SK-N-SH (cell line): ENCODE data around the gene IL13. TPM values are rescaled to one million over a fixed set of nuclear protein-coding genes. Genes with fewer than 3 reads are reported as not detected.

Experiments
- CTCF ChIA-PET: fragments of 300-600, 350-600 bp; formaldehyde crosslinking; extraction: SDS; loops from one replicate; lab custom pipeline; 2021; lab: Yijun Ruan, JAX
- POLR2A ChIA-PET: fragments of 350-600 bp; sonication (Branson Sonifier 250); formaldehyde crosslinking; extraction: SDS; loops from one replicate; lab custom pipeline; 2020; ENCODE audit warnings: antibody characterized with exemption, inconsistent platforms; lab: Yijun Ruan, JAX
- DNase-seq: peaks from one replicate; pipeline ENCODE4 v3.0.0; 2012
- H2AFZ ChIP-seq: fragments of 200-600 bp; sonication (generic); 2 replicates; pipeline ENCODE4 v1.8.1; 2016; ENCODE audit warnings: antibody characterized with exemption, mild to moderate bottlenecking, low read depth
- H3F3A ChIP-seq: fragments of 200-600 bp; sonication (generic); replicated peaks from 2 replicates; pipeline ENCODE3; 2016; ENCODE audit warnings: antibody characterized with exemption, mild to moderate bottlenecking; ENCODE audit not compliant: insufficient read depth
- H3K27ac ChIP-seq, 2 experiments: fragments of 200-500 bp in 1 of 2; fragments of 200-600 bp in 1 of 2; sonication (Bioruptor generic) in 1 of 2; sonication (generic), shearing (Covaris generic) in 1 of 2; 2 replicates each; pipeline versions ENCODE4 v1.5.1 to v1.6.1; 2014 to 2016; ENCODE audit warnings: low read depth in 2 of 2, inconsistent platforms in 1 of 2, low read length in 1 of 2, mild to moderate bottlenecking in 1 of 2, mixed read lengths in 1 of 2
- H3K27me3 ChIP-seq: fragments of 200-600 bp; sonication (generic), shearing (Covaris generic); 2 replicates; pipeline ENCODE4 v1.6.1; 2016; ENCODE audit warnings: mixed run types; ENCODE audit not compliant: insufficient read depth
- H3K36me3 ChIP-seq, 2 experiments: fragments of 200-500 bp in 1 of 2; fragments of 200-600 bp in 1 of 2; sonication (Bioruptor generic) in 1 of 2; sonication (generic) in 1 of 2; replicated peaks in 1 of 2; 2 replicates each; pipeline versions ENCODE3 to v1.5.1; 2014 to 2016; ENCODE audit warnings: low read length in 1 of 2, mild to moderate bottlenecking in 1 of 2; ENCODE audit not compliant: insufficient read depth in 2 of 2, control insufficient read depth in 1 of 2
- H3K4me1 ChIP-seq, 2 experiments: fragments of 200-500 bp in 1 of 2; fragments of 200-600 bp in 1 of 2; sonication (Bioruptor generic) in 1 of 2; sonication (generic), shearing (Covaris generic) in 1 of 2; 2 replicates each; pipeline versions ENCODE4 v1.5.1 to v1.6.1; 2014 to 2016; ENCODE audit warnings: low read depth in 1 of 2, low read length in 1 of 2, mixed run types in 1 of 2; ENCODE audit not compliant: insufficient read depth in 2 of 2, control insufficient read depth in 1 of 2
- H3K4me2 ChIP-seq: fragments of 200-600 bp; sonication (generic), shearing (Covaris generic); 2 replicates; pipeline ENCODE4 v1.6.1; 2017; ENCODE audit warnings: mixed run types
- H3K4me3 ChIP-seq, 2 experiments: fragments of 200-500 bp in 1 of 2; fragments of 200-600 bp in 1 of 2; sonication (Bioruptor generic) in 1 of 2; sonication (generic), shearing (Covaris generic) in 1 of 2; 2 replicates each; pipeline versions ENCODE4 v1.5.1 to v1.8.1; 2014 to 2016; ENCODE audit warnings: low read depth in 2 of 2, inconsistent platforms in 1 of 2, low read length in 1 of 2, mild to moderate bottlenecking in 1 of 2, mixed read lengths in 1 of 2, moderate library complexity in 1 of 2
- H3K79me2 ChIP-seq: fragments of 200-600 bp; sonication (generic); 2 replicates; pipeline ENCODE4 v1.8.1; 2017; ENCODE audit warnings: mild to moderate bottlenecking; ENCODE audit not compliant: insufficient read depth
- H3K9ac ChIP-seq: fragments of 200-600 bp; sonication (generic); 2 replicates; pipeline ENCODE4 v1.6.1; 2017; ENCODE audit warnings: mixed run types
- H3K9me2 ChIP-seq: fragments of 200-600 bp; sonication (generic); 2 replicates; pipeline ENCODE4 v1.6.1; 2017; ENCODE audit warnings: mixed run types
- H3K9me3 ChIP-seq: fragments of 200-600 bp; sonication (generic); 2 replicates; pipeline ENCODE4 v1.6.1; 2017; ENCODE audit warnings: mixed run types, mild to moderate bottlenecking, moderate library complexity
- H4K20me1 ChIP-seq: fragments of 200-600 bp; sonication (generic); 2 replicates; pipeline ENCODE4 v1.6.1; 2017; ENCODE audit warnings: mild to moderate bottlenecking, mixed run types; ENCODE audit not compliant: insufficient read depth
- CHD2 ChIP-seq: fragments of 150-350 bp; IDR thresholded peaks from 2 replicates; pipeline ENCODE4 v1.6.1; 2018; ENCODE audit warnings: low read length; ENCODE audit not compliant: partially characterized antibody
- EP300 ChIP-seq, 2 experiments: IDR thresholded peaks; 2 replicates each; pipeline versions ENCODE4 v1.4.0 to v1.6.1; 2012; ENCODE audit warnings: borderline replicate concordance in 1 of 2, low read depth in 1 of 2, low read length in 1 of 2
- EZH2phosphoT487 ChIP-seq: fragments of 200-600 bp; sonication (generic); IDR thresholded peaks from 2 replicates; pipeline ENCODE4 v1.6.1; 2017; ENCODE audit warnings: low read depth, mixed run types, mild to moderate bottlenecking, antibody characterized with exemption, moderate library complexity, borderline replicate concordance
- FOSL2 ChIP-seq: IDR thresholded peaks from 2 replicates; pipeline ENCODE4 v1.4.0; 2012; ENCODE audit warnings: low read depth, mild to moderate bottlenecking, moderate library complexity, borderline replicate concordance
- GABPA ChIP-seq: IDR thresholded peaks from 2 replicates; pipeline ENCODE4 v1.4.0; 2012; ENCODE audit warnings: low read depth, mild to moderate bottlenecking
- IRF3 ChIP-seq: fragments of 150-350 bp; IDR thresholded peaks from 2 replicates; pipeline ENCODE4 v1.6.1; 2016; ENCODE audit warnings: mild to moderate bottlenecking, low read depth, low read length
- JUND ChIP-seq: IDR thresholded peaks from 2 replicates; pipeline ENCODE4 v1.4.0; 2012
- MEF2A ChIP-seq: IDR thresholded peaks from 2 replicates; pipeline ENCODE4 v1.4.0; 2012; ENCODE audit warnings: low read depth, borderline replicate concordance
- MXI1 ChIP-seq: IDR thresholded peaks from 2 replicates; pipeline ENCODE4 v1.6.1; 2012; ENCODE audit warnings: mild to moderate bottlenecking, low read depth, low read length, improper control_type of control experiment
- NRF1 ChIP-seq: IDR thresholded peaks from 2 replicates; pipeline ENCODE4 v1.6.1; 2012; ENCODE audit warnings: low read depth, mild to moderate bottlenecking, low read length
- POLR2AphosphoS5 ChIP-seq: IDR thresholded peaks from 2 replicates; pipeline ENCODE4 v1.6.1; 2012; ENCODE audit warnings: low read depth, low read length
- RFX5 ChIP-seq: IDR thresholded peaks from 2 replicates; pipeline ENCODE4 v1.6.1; 2012; ENCODE audit warnings: mild to moderate bottlenecking, improper control_type of control experiment, low read length
- SIN3A ChIP-seq: IDR thresholded peaks from 2 replicates; pipeline ENCODE4 v1.6.1; 2012; ENCODE audit warnings: low read depth, mild to moderate bottlenecking, low read length, moderate library complexity, borderline replicate concordance
- SMC3 ChIP-seq: IDR thresholded peaks from 2 replicates; pipeline ENCODE4 v1.6.1; 2012; ENCODE audit warnings: low read depth, low read length, improper control_type of control experiment
- TCF12 ChIP-seq: IDR thresholded peaks from 2 replicates; pipeline ENCODE4 v1.4.0; 2012
- TEAD4 ChIP-seq: IDR thresholded peaks from 2 replicates; pipeline ENCODE4 v1.4.0; 2012; ENCODE audit warnings: mild to moderate bottlenecking, borderline replicate concordance; ENCODE audit not compliant: insufficient read depth
- USF1 ChIP-seq: IDR thresholded peaks from 2 replicates; pipeline ENCODE4 v1.4.0; 2012; ENCODE audit warnings: low read depth, borderline replicate concordance
- YY1 ChIP-seq: IDR thresholded peaks from 2 replicates; pipeline ENCODE4 v1.4.0; 2012; ENCODE audit warnings: low read depth, mild to moderate bottlenecking
- WGBS: methylation state at CpG from one replicate; pipeline ENCODE4 v1.1.6; 2017; ENCODE audit warnings: low lambda C conversion rate; 5-methylcytosine and 5-hydroxymethylcytosine counted together
- polyA plus RNA-seq, 3 experiments: library from polyadenylated mRNA; depleted of rRNA; stranded (reverse); fragments of >200 nt; gene quantifications; 2 replicates each; pipeline ENCODE4 v1.2.3, GENCODE V29; 2012
- TF ChIP-seq, protein P1 (sequence below): fragments of 200-600 bp; sonication (generic); IDR thresholded peaks from 2 replicates; pipeline ENCODE4 v1.6.1; 2017; ENCODE audit warnings: antibody characterized with exemption, mild to moderate bottlenecking, moderate library complexity
- TF ChIP-seq, protein P2 (sequence below): IDR thresholded peaks from 2 replicates; pipeline ENCODE4 v1.4.0; 2012; ENCODE audit warnings: low read depth, borderline replicate concordance

The IL13 gene
- polyA plus RNA-seq, 1 of the 3 experiments (the other 2 are of a cell fraction), result 0.08 TPM

- H3K9ac ChIP-seq, result no peak overlapping the region
- DNase-seq, result no peak
- H3K4me3 ChIP-seq, result no peak overlapping the region
- H3K27ac ChIP-seq, result no peak overlapping the region
- no peak overlapping the region for H2AFZ ChIP-seq
- no peaks in the 10 kb centered on the region for H3K79me2 ChIP-seq
- no peak overlapping the region for H3K4me2 ChIP-seq
- no peaks in the 10 kb centered on the region for H4K20me1 ChIP-seq
- H3F3A ChIP-seq, result no peaks in the 10 kb centered on the region
- no peaks in the 10 kb centered on the region for H3K9me2 ChIP-seq
- POLR2A ChIA-PET, result no interaction called here
- WGBS, result 92% methylated on average over 5 of the region's 9 CpGs
- no peak for TF ChIP-seq USF1
- TF ChIP-seq SMC3, result no peak
- TF ChIP-seq MXI1, result no peak
- TF ChIP-seq GABPA, result no peak
- TF ChIP-seq FOSL2, result no peak
- no peak for TF ChIP-seq POLR2AphosphoS5
- TF ChIP-seq RFX5, result no peak
- TF ChIP-seq MEF2A, result no peak
- TF ChIP-seq, protein P1, sequence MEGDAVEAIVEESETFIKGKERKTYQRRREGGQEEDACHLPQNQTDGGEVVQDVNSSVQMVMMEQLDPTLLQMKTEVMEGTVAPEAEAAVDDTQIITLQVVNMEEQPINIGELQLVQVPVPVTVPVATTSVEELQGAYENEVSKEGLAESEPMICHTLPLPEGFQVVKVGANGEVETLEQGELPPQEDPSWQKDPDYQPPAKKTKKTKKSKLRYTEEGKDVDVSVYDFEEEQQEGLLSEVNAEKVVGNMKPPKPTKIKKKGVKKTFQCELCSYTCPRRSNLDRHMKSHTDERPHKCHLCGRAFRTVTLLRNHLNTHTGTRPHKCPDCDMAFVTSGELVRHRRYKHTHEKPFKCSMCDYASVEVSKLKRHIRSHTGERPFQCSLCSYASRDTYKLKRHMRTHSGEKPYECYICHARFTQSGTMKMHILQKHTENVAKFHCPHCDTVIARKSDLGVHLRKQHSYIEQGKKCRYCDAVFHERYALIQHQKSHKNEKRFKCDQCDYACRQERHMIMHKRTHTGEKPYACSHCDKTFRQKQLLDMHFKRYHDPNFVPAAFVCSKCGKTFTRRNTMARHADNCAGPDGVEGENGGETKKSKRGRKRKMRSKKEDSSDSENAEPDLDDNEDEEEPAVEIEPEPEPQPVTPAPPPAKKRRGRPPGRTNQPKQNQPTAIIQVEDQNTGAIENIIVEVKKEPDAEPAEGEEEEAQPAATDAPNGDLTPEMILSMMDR, result no peak
- TF ChIP-seq SIN3A, result no peak
- TF ChIP-seq EP300 (IDR thresholded peaks at IDR 0.05; ENCODE audit: borderline replicate concordance in 1 of 2, low read depth in 1 of 2, low read length in 1 of 2), result no peak
- TF ChIP-seq CHD2, result no peak
- TF ChIP-seq TEAD4, result no peak
- no peak for TF ChIP-seq TCF12
- TF ChIP-seq NRF1, result no peak
- no peak for TF ChIP-seq EZH2phosphoT487
- no peak for TF ChIP-seq IRF3
- TF ChIP-seq JUND, result no peak
- no peak for TF ChIP-seq YY1
- TF ChIP-seq, protein P2, sequence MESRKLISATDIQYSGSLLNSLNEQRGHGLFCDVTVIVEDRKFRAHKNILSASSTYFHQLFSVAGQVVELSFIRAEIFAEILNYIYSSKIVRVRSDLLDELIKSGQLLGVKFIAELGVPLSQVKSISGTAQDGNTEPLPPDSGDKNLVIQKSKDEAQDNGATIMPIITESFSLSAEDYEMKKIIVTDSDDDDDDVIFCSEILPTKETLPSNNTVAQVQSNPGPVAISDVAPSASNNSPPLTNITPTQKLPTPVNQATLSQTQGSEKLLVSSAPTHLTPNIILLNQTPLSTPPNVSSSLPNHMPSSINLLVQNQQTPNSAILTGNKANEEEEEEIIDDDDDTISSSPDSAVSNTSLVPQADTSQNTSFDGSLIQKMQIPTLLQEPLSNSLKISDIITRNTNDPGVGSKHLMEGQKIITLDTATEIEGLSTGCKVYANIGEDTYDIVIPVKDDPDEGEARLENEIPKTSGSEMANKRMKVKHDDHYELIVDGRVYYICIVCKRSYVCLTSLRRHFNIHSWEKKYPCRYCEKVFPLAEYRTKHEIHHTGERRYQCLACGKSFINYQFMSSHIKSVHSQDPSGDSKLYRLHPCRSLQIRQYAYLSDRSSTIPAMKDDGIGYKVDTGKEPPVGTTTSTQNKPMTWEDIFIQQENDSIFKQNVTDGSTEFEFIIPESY, result no peak
- no peaks in the 10 kb centered on the region for H3K36me3 ChIP-seq
- no peaks in the 10 kb centered on the region for H3K9me3 ChIP-seq
- CTCF ChIA-PET, result no interaction called here
- no peaks in the 10 kb centered on the region for H3K27me3 ChIP-seq
- no peaks in the 10 kb centered on the region; a peak in 1 of 4 replicates for H3K4me1 ChIP-seq
These were observed 4.0 kb downstream of the IL13 start for GRCh38 chr5:132662004-132662401.
